HUES6 (cell line): Measurements from ENCODE around the gene FSTL4.

Experiments
- H3K27ac ChIP-seq: 2 replicates; pipeline ENCODE4 v1.7.0; 2013; ENCODE audit warnings: low read depth, mild to moderate bottlenecking, low read length, inconsistent platforms
- H3K27me3 ChIP-seq: 2 replicates; pipeline ENCODE4 v1.6.1; 2013; ENCODE audit warnings: low read length; ENCODE audit not compliant: control insufficient read depth, insufficient read depth
- H3K36me3 ChIP-seq: 2 replicates; pipeline ENCODE4 v1.6.1; 2013; ENCODE audit warnings: low read length; ENCODE audit not compliant: control insufficient read depth, insufficient read depth
- H3K4me1 ChIP-seq: 2 replicates; pipeline ENCODE4 v1.6.1; 2013; ENCODE audit warnings: low read length; ENCODE audit not compliant: control insufficient read depth, insufficient read depth
- H3K4me3 ChIP-seq: 2 replicates; pipeline ENCODE4 v1.5.1; 2013; ENCODE audit warnings: low read depth, low read length
- H3K9ac ChIP-seq: one replicate; pipeline ENCODE4 v1.6.1; 2013; ENCODE audit warnings: mild to moderate bottlenecking, low read length
- H3K9me3 ChIP-seq: 2 replicates; pipeline ENCODE4 v1.6.1; 2013; ENCODE audit warnings: low read depth, low read length; ENCODE audit not compliant: control insufficient read depth, insufficient read depth

FSTL4 gene

GRCh38 chr5:133236976-133237375, 375.4 kb downstream of the FSTL4 start:
- H3K4me1 ChIP-seq = no peaks in the 10 kb centered on the region
- H3K4me3 ChIP-seq = no peak overlapping the region
- no peaks in the 10 kb centered on the region for H3K27me3 ChIP-seq
- no peak overlapping the region for H3K9ac ChIP-seq
- H3K9me3 ChIP-seq = peaks cover 10% of the 10 kb centered on the region; the same call in 1 of the 2 replicates
- H3K36me3 ChIP-seq = no peaks in the 10 kb centered on the region
- no peak overlapping the region for H3K27ac ChIP-seq

DNA sequence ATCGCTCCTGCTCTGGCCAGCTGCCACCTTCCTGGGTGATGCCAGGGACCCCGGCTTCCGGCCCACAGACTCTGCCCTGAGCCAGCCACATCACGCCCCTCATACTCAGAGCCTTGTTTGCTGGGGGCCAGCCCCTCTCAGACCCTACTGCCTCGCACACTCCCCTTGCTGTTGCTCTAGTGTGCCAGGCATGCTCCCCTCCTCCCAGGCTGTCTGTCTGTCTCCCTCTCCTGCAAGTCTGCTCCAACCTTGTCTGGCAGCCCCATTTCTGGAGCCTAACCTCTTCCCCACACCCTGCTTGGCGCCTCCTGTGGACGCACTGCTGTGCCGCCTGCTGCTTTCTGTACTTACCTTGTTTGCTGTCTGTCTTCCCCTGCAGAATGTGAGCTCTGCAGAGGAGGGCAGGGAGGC, 375.8 kb downstream of the FSTL4 start:
- peaks cover 10% of the 10 kb centered on the region; the same call in 1 of the 2 replicates for H3K9me3 ChIP-seq
- no peaks in the 10 kb centered on the region for H3K4me1 ChIP-seq
- no peaks in the 10 kb centered on the region for H3K27me3 ChIP-seq
- H3K4me3 ChIP-seq = no peak overlapping the region
- no peaks in the 10 kb centered on the region for H3K36me3 ChIP-seq
- no peak overlapping the region for H3K27ac ChIP-seq
- no peak overlapping the region for H3K9ac ChIP-seq

DNA sequence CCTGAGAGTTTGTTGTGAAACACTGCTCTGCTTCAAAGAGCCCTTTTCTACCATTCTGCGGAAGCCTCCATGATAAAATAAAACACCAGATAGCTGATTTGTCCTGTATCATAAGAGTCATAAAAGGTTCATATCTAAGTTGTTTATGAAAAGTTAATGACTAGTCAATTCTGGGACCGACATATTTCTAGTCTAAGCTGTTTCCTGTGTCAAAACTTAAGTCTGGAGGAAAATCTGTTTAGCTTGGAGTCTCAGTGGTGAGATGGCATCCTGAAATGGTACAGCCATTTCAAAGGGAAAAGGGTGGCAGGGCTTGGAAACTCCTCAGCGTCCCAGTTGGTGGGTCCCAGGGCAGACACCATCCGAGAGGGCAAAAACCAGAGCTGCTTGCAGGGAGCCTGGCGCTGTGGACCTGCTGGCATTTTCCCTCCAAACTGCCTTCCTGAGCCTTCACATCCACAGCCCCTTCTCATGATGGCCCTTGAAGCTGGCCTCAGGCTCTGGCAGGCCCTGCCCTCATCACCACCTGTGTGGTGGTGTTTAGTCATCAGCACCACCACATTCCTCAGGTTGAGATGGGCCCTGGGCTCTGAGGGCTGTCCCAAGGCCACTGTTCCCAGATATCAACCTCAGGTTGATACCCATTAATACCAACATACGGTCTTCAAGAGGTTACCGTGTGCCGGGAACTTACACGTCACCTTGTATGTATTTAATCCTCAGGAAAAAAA, 376.5 kb downstream of the FSTL4 start:
- H3K27ac ChIP-seq = no peak overlapping the region
- H3K4me1 ChIP-seq = no peaks in the 10 kb centered on the region
- H3K9me3 ChIP-seq = peaks cover 10% of the 10 kb centered on the region; the same call in 1 of the 2 replicates
- no peaks in the 10 kb centered on the region for H3K36me3 ChIP-seq
- no peak overlapping the region for H3K9ac ChIP-seq
- no peak overlapping the region for H3K4me3 ChIP-seq
- H3K27me3 ChIP-seq = no peaks in the 10 kb centered on the region

DNA sequence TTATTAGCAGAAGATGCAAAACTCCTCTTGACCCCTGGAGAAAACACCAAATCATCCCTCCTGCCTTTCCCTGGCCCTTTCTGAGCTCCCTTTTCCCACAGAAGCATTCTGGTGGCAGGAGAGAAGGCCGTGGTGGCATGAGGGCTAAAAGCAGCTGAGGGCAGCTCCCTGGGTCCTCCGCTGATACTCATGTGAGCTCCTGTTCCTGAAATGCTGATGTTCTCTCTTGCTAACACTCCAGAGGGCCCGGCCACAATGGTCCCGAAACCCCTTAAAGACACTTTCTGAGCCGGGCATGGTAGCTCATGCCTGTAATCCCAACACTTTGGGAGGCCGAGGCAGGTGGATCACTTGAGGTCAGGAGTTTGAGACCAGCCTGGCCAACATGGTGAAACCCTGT, 377.4 kb downstream of the FSTL4 start:
- no peak overlapping the region for H3K9ac ChIP-seq
- H3K9me3 ChIP-seq = peaks cover 2% of the 10 kb centered on the region; the same call in 1 of the 2 replicates
- no peaks in the 10 kb centered on the region for H3K27me3 ChIP-seq
- H3K4me3 ChIP-seq = no peak overlapping the region
- H3K36me3 ChIP-seq = no peaks in the 10 kb centered on the region
- H3K4me1 ChIP-seq = no peaks in the 10 kb centered on the region
- no peak overlapping the region for H3K27ac ChIP-seq

DNA sequence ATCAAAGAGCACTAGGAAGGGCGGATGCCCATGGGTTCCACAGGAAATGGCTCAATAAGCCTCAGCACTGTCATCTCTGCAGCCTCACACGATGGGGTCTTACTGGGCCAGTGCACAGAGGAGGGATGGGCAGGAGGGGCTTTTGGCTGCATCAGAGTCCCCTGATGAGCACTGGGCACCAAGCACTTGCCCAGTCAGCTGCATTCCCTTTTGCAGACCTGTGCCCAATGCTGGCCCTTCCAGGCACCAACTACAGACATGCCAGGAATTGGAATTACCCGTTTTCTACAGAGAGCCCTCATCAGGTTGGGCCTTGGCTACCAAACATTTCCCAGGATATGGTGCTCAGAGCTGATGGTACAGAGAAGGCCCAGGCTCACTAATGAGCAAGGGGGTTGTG, 378.1 kb downstream of the FSTL4 start:
- H3K9me3 ChIP-seq = no peaks in the 10 kb centered on the region
- no peak overlapping the region for H3K4me3 ChIP-seq
- H3K27me3 ChIP-seq = no peaks in the 10 kb centered on the region
- no peak overlapping the region for H3K27ac ChIP-seq
- no peaks in the 10 kb centered on the region for H3K4me1 ChIP-seq
- no peak overlapping the region for H3K9ac ChIP-seq
- no peaks in the 10 kb centered on the region for H3K36me3 ChIP-seq

GRCh38 chr5:133233616-133234015, 378.7 kb downstream of the FSTL4 start:
- Histone ChIP-seq H3K36me3 (no peaks in the 10 kb centered on the region), H3K4me3 (no peak overlapping the region), H3K9ac (no peak overlapping the region), H3K27me3 (no peaks in the 10 kb centered on the region), H3K9me3 (no peaks in the 10 kb centered on the region), H3K4me1 (no peaks in the 10 kb centered on the region), H3K27ac (no peak overlapping the region)

- H3K36me3 ChIP-seq = no peaks in the 10 kb centered on the region
Measured at GRCh38 chr5:133232911-133233310, 379.4 kb downstream of the FSTL4 start.

GRCh38 chr5:133232435-133232834, 379.9 kb downstream of the FSTL4 start:
- H3K27ac ChIP-seq = no peak overlapping the region

More at GRCh38 chr5:133232911-133233310, 379.4 kb downstream of the FSTL4 start:
- Histone ChIP-seq H3K9me3 (no peaks in the 10 kb centered on the region), H3K4me3 (no peak overlapping the region), H3K4me1 (no peaks in the 10 kb centered on the region), H3K9ac (no peak overlapping the region), H3K27ac (no peak overlapping the region), H3K27me3 (no peaks in the 10 kb centered on the region)

GRCh38 chr5:133232011-133232410, 380.3 kb downstream of the FSTL4 start:
- Histone ChIP-seq H3K9me3 (no peaks in the 10 kb centered on the region), H3K27ac (no peak overlapping the region), H3K4me1 (no peaks in the 10 kb centered on the region), H3K4me3 (no peak overlapping the region), H3K27me3 (no peaks in the 10 kb centered on the region), H3K36me3 (no peaks in the 10 kb centered on the region), H3K9ac (no peak overlapping the region)

More at GRCh38 chr5:133232435-133232834, 379.9 kb downstream of the FSTL4 start:
- Histone ChIP-seq H3K36me3 (no peaks in the 10 kb centered on the region), H3K9me3 (no peaks in the 10 kb centered on the region), H3K4me1 (no peaks in the 10 kb centered on the region), H3K9ac (no peak overlapping the region), H3K4me3 (no peak overlapping the region), H3K27me3 (no peaks in the 10 kb centered on the region)

DNA sequence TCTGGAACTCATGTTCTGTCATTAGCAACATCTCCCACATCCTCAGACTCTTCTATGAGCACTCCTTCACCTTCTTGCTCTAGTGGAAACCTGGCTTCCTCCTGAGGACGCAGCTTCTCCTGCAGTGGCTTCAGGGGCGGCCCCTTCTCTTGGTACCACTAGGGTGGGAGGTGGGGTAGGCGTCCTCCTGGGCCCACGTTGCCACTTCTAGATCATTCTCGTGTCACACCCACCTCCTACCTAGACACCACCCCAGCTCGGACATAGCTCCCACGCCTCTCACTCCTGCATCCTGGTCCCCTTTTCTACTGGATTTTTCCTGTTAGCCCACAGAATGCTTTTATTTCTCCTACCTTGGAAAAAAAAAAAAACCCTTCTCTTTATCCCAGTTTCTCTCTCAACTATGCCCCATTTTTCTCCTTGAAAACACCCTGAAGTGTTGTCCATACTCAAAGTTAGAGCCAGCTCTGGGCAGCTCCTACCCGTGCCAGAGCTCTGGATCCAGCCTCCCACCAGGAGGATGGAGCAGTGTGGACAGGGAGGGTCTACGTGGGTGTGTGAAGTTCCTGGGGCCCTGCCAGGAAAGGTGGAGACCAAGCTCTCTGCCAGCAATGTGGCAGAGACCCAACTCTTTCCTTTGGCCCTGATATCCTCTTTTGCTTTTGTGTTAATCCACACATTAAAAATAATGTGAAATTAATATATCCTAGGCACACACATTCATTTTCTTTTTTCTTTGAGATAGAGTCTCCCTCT, 381.3 kb downstream of the FSTL4 start:
- H3K27ac ChIP-seq = no peak overlapping the region
- H3K4me1 ChIP-seq = no peaks in the 10 kb centered on the region
- H3K9ac ChIP-seq = no peak overlapping the region
- H3K27me3 ChIP-seq = no peaks in the 10 kb centered on the region
- no peaks in the 10 kb centered on the region for H3K36me3 ChIP-seq
- H3K9me3 ChIP-seq = no peaks in the 10 kb centered on the region
- H3K4me3 ChIP-seq = no peak overlapping the region

DNA sequence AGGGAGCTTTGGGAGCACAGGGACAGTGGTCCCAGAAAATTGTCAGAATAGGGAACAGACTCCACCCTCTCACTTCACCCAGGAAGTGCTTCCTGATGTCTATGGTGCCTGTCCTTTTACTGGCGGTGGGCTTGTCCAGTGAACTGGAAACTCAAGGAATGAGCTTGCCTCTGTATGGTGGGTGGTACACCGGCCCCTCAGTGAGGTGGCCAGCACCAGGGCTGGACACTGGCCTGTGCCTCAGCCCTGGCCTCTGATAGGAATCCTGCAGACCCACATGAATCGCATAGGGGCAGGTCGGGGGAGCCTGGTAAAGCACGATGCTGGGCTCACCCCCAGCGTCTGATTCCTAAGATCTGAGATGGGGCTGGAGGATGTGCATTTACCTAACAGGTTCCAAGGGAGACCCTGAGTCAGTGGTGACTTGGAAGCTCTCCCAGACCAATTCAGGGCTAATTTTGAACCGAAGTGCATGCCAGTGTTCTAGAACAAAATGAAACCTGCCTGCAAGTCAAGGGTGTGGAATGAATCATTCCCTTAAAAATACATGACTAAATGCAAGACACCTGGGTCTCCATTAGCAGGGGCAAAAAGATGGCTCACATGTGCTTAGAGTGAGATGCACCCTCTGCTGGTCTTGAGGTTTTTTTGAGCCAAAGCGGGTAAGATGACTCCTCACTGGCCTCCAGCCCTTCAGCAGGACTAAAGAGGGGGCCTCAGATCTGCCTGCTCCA, 382.2 kb downstream of the FSTL4 start:
- no peaks in the 10 kb centered on the region for H3K36me3 ChIP-seq
- no peaks in the 10 kb centered on the region for H3K9me3 ChIP-seq
- H3K27me3 ChIP-seq = no peaks in the 10 kb centered on the region
- no peak overlapping the region for H3K9ac ChIP-seq
- H3K27ac ChIP-seq = no peak overlapping the region
- no peak overlapping the region for H3K4me3 ChIP-seq
- no peaks in the 10 kb centered on the region for H3K4me1 ChIP-seq
